Fibroblast of the aortic adventitia (primary cell): ENCODE data around the gene SUGT1. TPM values are rescaled to one million over a fixed set of nuclear protein-coding genes. Genes with fewer than 3 reads are reported as not detected.

Experiments
- DNase-seq: peaks from one replicate; pipeline ENCODE4 v3.0.0-alpha.2; 2010; ENCODE audit warnings: low read depth
- H3K4me3 ChIP-seq: 2 replicates; pipeline ENCODE4 v1.5.1; 2011; ENCODE audit warnings: low read depth, mild to moderate bottlenecking, control low read depth, low read length, moderate library complexity
- total RNA-seq: library from RNA; depleted of rRNA; stranded (reverse); fragments of >200 nt; gene quantifications from 2 replicates; pipeline ENCODE4 v1.2.3, GENCODE V29; 2012; ENCODE audit warnings: low replicate concordance
- TF ChIP-seq, protein P1 (sequence below): IDR thresholded peaks from 2 replicates; pipeline ENCODE4 v1.5.1; 2011; ENCODE audit warnings: mild to moderate bottlenecking, low read length, control low read depth, inconsistent platforms; ENCODE audit not compliant: insufficient read depth

Gene SUGT1
- total RNA-seq, 1 donor = 52.1 TPM

DNA sequence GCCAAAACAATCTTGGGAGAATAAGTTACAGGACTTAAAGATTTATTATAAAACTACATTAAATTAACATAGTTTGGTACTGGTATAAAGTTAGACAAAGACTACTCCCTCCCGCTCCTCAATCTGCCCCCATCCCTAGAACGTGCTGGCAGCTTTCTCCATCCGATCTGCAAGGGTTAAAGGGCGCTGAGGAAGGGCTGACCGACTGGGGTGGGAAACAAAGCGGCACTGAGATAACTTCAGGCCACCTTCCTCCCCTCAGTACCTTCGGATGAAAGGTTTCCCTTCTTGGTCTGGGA, 790 bp upstream of the SUGT1 start:
- TF ChIP-seq, protein P1, sequence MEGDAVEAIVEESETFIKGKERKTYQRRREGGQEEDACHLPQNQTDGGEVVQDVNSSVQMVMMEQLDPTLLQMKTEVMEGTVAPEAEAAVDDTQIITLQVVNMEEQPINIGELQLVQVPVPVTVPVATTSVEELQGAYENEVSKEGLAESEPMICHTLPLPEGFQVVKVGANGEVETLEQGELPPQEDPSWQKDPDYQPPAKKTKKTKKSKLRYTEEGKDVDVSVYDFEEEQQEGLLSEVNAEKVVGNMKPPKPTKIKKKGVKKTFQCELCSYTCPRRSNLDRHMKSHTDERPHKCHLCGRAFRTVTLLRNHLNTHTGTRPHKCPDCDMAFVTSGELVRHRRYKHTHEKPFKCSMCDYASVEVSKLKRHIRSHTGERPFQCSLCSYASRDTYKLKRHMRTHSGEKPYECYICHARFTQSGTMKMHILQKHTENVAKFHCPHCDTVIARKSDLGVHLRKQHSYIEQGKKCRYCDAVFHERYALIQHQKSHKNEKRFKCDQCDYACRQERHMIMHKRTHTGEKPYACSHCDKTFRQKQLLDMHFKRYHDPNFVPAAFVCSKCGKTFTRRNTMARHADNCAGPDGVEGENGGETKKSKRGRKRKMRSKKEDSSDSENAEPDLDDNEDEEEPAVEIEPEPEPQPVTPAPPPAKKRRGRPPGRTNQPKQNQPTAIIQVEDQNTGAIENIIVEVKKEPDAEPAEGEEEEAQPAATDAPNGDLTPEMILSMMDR = no peak
- no peak for DNase-seq
- H3K4me3 ChIP-seq = peak overlapping the region; percentile 79

DNA sequence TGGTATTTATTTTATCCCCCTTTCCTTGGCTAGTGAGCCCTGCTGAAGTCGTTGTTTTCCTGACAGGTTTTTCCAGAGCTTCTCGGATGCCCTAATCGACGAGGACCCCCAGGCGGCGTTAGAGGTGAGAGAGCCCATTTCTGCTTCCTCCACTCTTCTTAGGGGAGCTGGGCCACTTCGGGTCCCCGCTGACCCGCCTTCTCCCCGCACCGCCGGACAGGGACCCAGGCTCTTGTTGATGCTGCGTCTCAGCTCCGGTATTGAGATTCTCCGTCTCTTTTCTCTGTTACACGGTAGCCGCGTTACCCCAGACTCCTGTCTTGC, 306 bp downstream of the SUGT1 start:
- no peak for DNase-seq
- TF ChIP-seq, protein P1 = no peak
- peak overlapping the region; percentile 79 for H3K4me3 ChIP-seq

DNA sequence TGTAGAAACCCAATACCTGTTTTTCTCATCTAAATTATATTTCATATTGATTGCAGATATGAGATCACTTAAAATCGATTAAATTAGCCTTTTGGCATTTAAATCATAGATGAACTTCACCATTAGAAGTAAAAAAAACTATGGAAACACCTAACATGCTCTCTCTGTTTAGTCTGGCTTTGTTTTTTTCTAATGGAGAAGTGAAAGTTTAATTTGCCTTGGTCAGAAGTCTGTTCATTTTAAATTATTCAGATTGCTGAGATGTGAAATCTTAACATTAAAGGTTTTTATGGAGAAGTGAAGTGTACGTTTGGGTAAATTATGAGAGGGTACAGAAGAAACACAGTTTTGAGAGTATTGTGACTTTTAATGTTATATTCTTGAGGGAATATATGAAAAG, 6.7 kb downstream of the SUGT1 start:
- no peak for DNase-seq
- no peak overlapping the region for H3K4me3 ChIP-seq
- TF ChIP-seq, protein P1 = no peak

DNA sequence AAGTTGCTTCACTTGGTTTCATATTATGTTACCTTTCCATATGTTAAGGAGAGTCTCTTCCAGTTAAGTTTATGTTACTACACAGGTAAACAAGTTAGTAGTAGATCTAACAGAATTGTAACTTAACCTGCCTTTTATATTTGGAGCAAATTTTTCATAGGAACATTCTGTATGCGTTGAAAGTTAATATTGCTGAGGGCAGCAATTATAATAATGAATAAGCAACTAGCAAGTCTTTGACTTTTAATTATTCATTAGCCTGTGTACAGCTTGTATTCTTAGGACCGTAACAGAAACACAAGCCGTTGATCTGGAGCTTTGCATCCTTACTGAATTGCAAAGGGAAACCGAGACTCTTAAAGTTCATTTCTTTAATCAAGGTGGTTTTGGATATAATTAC, 11.6 kb downstream of the SUGT1 start:
- DNase-seq = no peak
- no peak overlapping the region for H3K4me3 ChIP-seq
- TF ChIP-seq, protein P1 = no peak

DNA sequence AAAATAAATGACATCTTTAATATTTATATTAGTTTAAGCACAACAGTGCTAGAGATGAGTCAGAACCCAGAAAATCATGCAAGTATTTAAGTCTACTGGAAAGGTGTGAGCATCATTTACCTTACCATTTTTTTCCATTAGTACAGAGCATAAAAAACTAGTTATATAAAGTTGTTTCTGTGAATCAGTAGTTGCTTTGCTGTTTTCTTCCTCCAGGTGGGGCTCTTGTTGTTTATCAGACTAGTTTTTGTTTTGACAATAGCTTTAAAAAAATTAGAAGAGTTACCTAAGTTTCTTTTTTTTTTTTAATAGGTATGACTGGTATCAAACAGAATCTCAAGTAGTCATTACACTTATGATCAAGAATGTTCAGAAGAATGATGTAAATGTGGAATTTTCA, 12.7 kb downstream of the SUGT1 start:
- peak; percentile 36 for DNase-seq
- no peak overlapping the region for H3K4me3 ChIP-seq
- TF ChIP-seq, protein P1 = peak; percentile 40

DNA sequence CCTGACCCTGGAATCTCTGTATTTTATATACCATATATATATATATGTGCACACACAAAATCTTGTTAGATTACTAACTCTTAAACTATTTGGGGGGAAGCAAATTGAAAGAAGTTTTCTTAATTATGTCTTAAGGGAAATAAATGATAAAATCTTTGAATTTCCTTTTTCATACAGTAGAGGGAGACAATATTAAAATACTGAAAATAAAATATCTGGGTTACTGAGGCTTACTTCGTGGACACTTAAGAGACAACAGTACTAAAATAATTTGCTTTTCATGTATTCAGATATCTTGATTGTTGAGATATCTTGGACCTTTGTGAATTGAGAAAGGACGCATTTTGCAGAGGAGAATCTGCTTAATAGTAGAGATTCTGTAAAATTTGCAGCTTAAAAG, 17.0 kb downstream of the SUGT1 start:
- no peak for DNase-seq
- TF ChIP-seq, protein P1 = no peak
- H3K4me3 ChIP-seq = no peak overlapping the region

DNA sequence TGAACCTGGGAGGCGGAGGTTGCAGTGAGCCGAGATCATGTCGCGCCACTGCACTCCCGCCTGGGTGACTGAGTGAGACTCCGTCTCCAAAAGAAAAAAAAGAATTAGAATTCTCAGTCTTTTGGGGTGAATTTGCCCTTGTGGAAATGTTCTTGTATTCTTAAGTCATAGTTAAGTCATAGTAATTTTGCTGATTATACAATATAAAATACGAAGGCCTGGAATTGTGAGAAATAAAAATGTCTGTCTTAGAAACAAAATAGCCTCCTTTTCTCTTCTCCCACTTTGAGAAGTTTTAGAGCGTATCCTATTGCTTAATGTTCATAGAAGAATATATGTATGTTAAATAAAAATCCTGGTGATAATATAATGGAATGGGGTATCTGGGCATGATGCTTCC, 18.1 kb downstream of the SUGT1 start:
- TF ChIP-seq, protein P1 = no peak
- DNase-seq = no peak
- no peak overlapping the region for H3K4me3 ChIP-seq
